T-helper 2 cell treated with Interferon-gamma antibody and Interleukin-4, amounts not matched to agents 100 ng/mL and 5 ng/mL, for 36 hours (primary cell): ENCODE measurements around the gene TNFRSF6B. TPM values are rescaled to one million over a fixed set of nuclear protein-coding genes. Genes with fewer than 3 reads are reported as not detected.
"Not testable (repeated sequence)": the region's sequence is repeated elsewhere in the genome, so short reads cannot be mapped to it uniquely, and the experiment has no call there.

ENCODE experiments used
- intact Hi-C: fragments of 100-400 bp; cut with micrococcal nuclease; formaldehyde crosslinking; loops from one replicate; pipeline ENCODE4 v1.15.1; 2023
- total RNA-seq: library from RNA; stranded (reverse); gene quantifications from 2 replicates; pipeline ENCODE4 v1.2.3, GENCODE V29; 2022

The TNFRSF6B gene, protein sequence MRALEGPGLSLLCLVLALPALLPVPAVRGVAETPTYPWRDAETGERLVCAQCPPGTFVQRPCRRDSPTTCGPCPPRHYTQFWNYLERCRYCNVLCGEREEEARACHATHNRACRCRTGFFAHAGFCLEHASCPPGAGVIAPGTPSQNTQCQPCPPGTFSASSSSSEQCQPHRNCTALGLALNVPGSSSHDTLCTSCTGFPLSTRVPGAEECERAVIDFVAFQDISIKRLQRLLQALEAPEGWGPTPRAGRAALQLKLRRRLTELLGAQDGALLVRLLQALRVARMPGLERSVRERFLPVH
- not detected in 2 replicates for total RNA-seq

DNA sequence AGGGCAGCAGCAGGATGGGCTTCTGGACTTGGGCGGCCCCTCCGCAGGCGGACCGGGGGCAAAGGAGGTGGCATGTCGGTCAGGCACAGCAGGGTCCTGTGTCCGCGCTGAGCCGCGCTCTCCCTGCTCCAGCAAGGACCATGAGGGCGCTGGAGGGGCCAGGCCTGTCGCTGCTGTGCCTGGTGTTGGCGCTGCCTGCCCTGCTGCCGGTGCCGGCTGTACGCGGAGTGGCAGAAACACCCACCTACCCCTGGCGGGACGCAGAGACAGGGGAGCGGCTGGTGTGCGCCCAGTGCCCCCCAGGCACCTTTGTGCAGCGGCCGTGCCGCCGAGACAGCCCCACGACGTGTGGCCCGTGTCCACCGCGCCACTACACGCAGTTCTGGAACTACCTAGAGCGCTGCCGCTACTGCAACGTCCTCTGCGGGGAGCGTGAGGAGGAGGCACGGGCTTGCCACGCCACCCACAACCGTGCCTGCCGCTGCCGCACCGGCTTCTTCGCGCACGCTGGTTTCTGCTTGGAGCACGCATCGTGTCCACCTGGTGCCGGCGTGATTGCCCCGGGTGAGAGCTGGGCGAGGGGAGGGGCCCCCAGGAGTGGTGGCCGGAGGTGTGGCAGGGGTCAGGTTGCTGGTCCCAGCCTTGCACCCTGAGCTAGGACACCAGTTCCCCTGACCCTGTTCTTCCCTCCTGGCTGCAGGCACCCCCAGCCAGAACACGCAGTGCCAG is at the start of gene TNFRSF6B:
Gene TNFRSF6B (plus strand): TSS at position 25 of the 729 bp plus-strand sequence. CDS start 116 bp downstream, at position 141.
- intact Hi-C loops: no loop called here

DNA sequence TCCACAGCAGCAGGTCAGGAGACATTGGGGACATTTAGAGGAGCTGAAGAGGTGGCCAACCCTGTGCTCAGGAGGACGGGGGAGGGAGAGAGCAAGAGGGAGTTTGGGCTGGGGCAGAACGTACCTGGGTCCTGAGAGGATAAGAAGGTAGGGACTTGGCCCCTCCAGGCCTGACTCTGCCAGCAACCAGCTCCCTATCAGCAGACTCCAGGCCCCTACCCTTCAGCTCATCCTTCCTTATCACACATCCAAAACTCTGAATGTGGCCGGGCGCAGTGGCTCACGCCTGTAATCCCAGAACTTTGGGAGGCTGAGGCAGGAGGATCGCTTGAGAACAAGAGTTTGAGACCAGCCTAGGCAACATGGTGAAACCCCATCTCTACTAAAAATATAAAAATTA is 48.3 kb upstream of the TNFRSF6B start:
- intact Hi-C loops: no loop called here

DNA sequence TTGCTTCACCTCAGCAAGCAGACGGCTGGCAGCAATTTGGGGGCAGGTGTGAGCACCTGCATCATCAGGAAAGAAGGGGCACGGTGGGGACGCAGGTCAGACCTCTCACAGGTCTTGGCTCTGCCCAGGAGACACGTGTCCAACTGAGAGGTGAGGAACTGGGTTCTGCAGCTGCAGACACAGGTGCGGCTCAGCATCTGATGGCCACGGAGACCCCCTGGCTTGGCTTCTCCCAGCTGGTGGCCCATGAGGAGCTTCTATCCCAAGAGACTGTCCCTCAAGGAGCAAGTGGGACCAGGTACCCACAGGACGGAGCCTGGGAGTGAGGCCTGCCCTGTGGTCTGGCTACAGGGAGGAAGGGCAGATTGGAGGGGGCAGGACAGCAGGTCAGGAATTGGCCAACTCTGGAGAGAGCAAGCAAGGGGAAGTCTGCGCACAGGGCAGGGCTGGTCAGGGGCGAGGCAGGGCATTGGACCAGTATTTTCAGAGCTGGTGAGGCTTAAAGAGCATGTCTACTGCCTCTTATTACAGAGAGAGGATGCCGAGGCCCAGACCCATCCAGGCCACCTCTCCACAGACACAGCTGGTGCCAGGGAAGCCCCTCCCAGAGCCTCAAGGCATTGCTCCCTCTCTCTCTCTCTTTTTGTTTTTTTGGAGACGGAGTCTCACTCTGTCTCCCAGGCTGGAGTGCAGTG is 47.4 kb upstream of the TNFRSF6B start:
- intact Hi-C loops: no loop called here

DNA sequence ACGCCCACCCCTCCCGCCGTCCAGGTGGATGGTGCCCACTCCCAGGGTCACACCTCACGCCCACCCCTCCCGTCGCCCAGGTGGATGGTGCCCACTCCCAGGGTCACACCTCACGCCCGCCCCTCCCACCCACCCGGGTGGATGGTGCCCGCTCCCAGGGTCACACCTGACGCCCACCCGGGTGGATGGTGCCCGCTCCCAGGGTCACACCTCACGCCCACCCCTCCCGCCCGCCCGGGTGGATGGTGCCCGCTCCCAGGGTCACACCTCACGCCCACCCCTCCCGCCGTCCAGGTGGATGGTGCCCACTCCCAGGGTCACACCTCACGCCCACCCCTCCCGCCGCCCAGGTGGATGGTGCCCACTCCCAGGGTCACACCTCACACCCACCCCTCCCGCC is 46.0 kb upstream of the TNFRSF6B start:
- intact Hi-C loops: loop anchor here (5.0 to 10.0 kb wide), 4 partner anchors 68 to 414 kb away; partner anchors contain the start of genes ABHD16B, SAMD10, TCEA2 and TPD52L2

DNA sequence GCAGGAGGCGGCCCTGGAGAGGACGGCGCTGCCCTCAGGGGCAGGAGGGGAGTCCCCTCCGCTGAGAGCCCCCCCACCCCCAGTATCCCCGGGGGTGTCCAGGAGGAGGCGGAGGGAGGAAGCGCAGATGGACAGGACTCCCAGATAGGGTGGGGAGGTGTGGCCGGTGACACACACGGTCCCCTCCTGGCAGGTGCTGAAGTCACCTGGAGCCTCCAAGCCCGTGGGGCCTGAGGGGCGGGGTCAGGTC is 44.6 kb upstream of the TNFRSF6B start:
- intact Hi-C loops: loop anchor here (5.0 to 10.0 kb wide), 4 partner anchors 70 to 413 kb away; partner anchors contain the start of genes ABHD16B, SAMD10, TCEA2 and TPD52L2

DNA sequence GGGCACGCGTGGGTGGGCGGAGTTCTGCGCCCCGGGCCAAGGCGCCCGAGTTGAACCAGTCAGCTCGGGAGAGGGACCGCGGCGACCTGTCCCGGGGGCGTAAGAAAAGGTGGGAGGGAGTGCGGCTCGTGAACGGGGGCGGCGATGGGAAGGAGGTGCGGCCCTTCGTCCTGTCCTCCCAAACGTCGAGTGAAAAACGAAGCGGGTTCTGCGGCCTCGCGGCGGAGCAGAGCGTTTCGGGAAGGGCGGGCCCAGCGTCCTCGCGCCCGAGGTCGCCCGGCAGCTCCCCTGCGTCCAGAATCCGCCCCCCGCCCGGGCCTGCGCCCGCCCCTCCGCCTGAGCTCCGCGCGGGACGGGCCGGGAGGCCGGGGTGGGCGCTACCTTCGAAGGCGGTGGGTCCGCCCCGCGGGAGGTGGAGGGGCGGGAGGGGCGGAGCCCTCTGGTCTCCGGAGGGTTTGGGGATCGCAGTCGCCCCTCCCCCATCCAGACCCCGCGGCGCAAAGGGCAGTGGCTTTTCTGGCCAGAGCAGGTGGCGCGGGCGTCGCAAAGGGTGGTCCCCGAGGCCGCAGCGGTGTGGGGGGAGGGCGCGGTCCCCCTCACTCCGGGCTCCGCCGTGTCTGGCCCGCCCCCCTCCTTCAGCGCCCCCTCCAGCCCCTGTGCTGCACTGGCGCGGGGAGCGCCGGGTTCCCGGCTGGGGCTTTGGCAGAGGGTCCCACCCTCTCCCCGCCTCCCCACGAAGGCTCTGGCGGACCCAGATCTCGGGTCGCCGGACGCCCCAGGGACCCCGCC is 44.1 kb upstream of the TNFRSF6B start:
- intact Hi-C loops: loop anchor here (5.0 to 10.0 kb wide), 4 partner anchors 70 to 412 kb away; partner anchors contain the start of genes ABHD16B, SAMD10, TCEA2 and TPD52L2

DNA sequence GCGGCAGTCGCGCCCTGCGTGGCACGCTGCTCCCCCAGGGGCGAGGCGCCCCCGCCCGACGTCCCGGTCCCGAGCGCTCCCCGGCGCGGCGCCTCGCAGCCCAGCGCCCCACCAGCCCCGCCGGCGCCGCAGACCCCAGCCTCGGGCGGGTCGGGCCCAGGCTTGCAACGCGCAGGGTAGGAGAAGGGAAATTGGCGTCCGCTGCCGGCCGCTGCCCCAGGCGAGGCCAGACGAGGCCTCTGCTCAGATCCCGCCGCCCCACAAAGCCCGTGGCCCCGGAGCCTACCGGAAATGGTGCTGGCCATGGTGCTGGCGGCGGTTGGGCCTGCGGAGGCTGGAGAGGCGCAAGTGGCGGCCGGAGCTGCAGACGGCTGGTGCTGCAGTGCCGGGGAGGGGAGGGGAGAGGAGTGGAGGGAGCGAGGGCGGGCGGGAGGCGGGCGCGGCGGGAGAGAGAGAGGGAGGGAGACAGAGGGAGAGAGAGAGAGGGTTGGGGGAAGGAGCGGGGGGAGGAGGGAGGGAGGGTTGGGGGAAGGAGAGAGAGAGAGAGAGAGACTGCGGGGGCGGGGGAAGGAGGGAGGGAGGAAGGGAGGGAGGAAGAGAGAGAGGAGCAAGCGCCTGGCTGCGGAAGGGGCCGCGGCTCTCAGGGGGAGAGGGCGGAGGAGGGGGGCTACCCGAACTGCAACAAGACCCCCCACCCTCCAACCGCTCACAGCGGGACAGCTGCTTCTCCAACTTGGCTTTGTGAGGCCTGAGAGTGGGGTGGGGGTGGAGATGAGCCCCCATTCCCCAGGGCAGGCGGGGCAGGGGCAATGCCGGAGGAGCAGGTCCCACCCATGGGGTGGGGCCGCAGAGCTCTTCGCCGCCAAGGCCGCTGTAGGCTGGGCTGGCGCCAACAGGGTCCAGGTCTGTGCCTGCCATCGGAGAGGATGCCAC is 43.1 kb upstream of the TNFRSF6B start, which contains the start of gene STMN3:
Gene STMN3 (minus strand): TSS at position 384 of the 933 bp plus-strand sequence. CDS start 79 bp downstream, at position 305.
- intact Hi-C loops: loop anchor here (5.0 to 10.0 kb wide), 4 partner anchors 71 to 411 kb away; partner anchors contain the start of genes ABHD16B, SAMD10, TCEA2 and TPD52L2

DNA sequence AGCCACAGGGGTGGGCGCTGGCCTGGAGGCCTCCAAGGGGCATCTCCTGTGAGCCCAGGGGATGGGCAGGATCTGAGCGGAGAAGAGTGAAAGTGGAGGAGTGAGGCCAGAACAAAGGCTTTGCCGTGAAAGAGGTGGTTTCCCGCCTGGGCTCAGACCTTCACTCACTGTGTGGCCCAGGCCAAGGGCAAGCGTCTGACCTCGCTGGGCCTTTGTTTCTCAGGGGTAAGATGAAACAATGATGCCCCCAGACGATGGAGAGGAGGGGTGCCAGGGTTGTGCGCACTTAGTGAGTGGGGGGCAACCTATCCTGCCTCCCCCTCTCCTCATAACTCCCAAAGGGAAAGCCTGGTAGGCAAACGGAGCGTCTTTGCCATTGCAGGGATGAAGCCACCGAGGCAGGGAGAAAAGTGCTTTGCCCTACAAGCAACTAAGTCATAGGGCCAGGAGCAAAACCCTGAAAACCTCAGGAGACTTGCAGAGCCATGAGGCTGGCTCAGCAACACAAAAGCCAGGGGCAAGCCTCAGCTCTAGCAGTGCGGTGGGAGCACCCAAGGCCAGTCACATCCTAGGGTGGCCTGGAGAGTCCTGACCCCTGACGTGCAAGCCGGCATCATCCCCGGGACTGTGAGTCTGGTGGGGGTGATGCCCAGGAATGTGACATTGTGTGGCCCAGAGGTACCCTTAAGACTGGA is 42.3 kb upstream of the TNFRSF6B start:
- intact Hi-C loops: loop anchor here (5.0 to 10.0 kb wide), 4 partner anchors 72 to 411 kb away; partner anchors contain the start of genes ABHD16B, SAMD10, TCEA2 and TPD52L2

DNA sequence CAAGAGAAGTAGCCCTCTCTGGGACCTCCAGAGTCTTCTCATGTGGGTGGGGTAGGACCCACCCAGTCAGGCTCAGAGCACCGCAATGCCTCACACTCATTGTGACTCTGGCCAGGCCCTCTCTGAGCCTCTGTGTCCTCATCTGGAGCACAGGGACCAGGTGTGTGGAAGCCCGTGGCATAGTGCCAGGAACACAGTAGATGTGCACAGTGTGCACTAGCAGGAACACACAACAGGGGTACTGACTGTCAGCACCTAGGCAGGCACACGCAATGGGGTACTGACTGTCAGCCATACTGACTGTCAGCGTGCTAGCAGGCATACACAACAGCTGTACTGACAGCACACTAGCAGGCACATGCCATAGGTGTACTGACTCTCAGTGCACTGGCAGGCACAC is 41.2 kb upstream of the TNFRSF6B start:
- intact Hi-C loops: loop anchor here (10.0 kb wide), 3 partner anchors 210 to 410 kb away; partner anchors contain the start of genes ABHD16B, SAMD10, TCEA2 and TPD52L2

DNA sequence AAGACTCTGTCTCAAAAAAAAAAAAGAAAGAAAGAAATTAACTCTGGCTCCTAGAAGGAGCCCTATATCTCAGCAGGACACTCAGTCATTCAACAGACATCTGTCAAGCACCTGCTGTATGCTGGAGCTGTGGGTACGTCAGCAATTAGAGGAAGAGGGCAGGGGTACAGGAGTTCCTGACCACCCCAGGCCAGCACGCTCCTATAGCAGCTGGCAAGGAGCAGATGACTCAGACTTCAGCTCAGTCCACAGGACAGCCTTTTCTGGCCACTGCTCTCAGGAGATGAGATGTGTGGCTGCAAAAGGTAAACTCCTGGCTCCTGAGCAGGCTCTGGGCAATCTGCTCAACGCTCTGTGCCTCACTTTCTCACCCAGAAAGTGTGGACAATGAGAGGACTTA is 40.0 kb upstream of the TNFRSF6B start:
- intact Hi-C loops: loop anchor here (10.0 kb wide), 3 partner anchors 208 to 408 kb away; partner anchors contain the start of genes ABHD16B, SAMD10, TCEA2 and TPD52L2

DNA sequence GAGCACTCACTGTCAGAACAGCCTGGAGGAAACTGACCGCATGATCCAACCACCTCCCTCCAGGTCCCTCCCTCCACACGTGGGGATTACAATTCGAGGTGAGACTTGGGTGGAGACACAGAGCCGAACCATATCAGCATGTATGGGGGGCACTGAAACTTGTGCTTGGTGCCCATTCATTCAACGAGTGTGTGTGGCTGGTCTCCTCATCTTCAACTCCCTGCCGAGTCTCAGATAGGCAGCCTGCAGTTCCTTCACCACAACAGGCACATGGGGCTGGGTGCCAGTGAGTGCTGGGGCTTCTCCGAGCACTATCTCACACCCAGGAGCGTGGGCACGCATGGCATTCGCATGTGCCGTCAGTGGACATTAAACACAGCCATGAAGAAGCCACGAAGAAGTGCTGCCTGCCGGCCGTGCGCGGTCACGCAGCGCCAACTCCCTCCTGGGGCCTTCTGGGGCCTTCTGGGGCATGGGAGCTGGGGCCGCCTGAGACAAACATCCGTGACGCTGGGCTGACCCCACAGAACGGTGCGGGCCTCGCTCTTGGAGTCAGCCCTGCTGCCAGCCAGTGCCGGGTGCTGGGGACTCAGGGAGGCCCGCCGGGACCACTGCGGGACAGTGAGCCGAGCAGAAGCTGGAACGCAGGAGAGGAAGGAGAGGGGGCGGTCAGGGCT is 39.1 kb upstream of the TNFRSF6B start:
- intact Hi-C loops: loop anchor here (10.0 kb wide), 3 partner anchors 207 to 407 kb away; partner anchors contain the start of genes ABHD16B, SAMD10, TCEA2 and TPD52L2

DNA sequence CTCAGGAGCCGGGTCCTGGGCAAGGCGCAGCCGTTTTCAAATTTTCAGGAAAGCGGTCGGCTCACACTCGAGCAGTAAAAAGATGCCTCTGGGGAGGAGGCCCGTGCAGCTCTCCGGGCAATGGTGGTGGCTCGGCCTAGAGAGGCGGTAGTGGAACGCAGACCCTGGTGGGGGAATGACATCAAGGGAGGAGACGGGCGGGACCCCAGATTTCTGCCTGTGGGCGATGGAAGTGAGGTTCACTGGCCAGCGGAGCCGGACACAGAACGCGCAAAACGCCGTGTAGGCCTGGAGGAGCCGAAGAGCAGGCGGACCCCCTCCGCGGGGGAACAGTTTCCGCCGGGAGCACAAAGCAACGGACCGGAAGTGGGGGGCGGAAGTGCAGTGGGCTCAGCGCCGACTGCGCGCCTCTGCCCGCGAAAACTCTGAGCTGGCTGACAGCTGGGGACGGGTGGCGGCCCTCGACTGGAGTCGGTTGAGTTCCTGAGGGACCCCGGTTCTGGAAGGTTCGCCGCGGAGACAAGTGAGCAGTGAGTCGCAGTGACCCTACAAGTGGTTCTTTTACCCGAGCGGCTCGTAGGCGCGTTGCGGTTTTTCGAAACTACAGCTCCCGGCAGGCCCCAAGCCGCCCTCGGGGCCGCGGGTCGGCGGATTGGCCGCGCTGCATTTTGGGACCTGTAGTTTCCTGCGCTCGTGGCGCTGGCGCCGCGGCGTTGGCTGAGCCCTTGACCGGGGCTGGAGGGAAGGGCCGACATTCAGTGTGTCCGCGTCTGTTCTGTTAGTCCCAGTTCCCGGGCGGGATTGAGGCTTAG is 38.3 kb upstream of the TNFRSF6B start, which contains the start of gene RTEL1:
Gene RTEL1 (plus strand): TSS at position 376 of the 812 bp plus-strand sequence. CDS start 1,091 bp downstream, outside the sequence.
- intact Hi-C loops: loop anchor here (1.0 to 10.0 kb wide), 5 partner anchors 31 to 407 kb away; partner anchors contain the start of genes ABHD16B, ARFRP1, GMEB2 and SAMD10

DNA sequence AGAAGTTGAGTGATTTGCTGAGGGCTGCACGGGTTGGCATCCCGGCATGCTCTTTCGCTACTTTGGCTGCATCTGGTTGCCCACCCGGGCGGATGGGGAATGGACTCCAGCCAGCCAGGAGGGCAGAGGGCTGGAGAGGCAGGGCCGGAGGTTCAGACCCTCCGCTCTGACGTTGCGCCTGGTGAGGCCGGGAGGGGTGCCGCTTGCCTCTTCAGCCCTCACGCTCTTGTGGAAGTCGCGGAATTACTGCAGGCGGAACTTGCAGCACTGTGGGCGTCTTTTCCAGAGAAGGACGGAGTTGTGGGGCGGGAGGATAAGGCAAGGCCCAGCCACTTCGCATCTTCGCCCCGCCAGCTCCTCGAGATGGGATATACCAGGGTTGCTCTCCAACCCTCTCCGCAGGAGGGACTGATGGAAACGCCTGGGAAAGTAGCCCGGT is 37.7 kb upstream of the TNFRSF6B start:
- intact Hi-C loops: loop anchor here (1.0 to 10.0 kb wide), 5 partner anchors 31 to 406 kb away; partner anchors contain the start of genes ABHD16B, ARFRP1, GMEB2 and SAMD10

DNA sequence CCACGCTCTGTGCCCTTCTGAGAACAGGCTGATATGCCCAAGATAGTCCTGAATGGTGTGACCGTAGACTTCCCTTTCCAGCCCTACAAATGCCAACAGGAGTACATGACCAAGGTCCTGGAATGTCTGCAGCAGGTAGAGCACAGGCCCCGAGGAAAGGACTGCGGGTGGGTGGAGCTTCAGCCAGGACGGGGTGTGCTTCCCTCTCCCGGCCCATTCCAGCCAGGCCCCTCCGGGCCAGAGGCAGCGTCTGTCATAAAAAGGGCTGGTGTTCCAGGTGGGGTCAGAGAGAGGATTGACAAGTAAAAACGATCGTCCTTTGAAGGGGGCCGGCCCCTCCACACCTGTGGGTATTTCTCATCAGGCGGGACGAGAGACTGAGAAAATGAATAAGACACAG is 37.1 kb upstream of the TNFRSF6B start:
- intact Hi-C loops: loop anchor here (10.0 kb wide), 3 partner anchors 205 to 405 kb away; partner anchors contain the start of genes ABHD16B, SAMD10, TCEA2 and TPD52L2

DNA sequence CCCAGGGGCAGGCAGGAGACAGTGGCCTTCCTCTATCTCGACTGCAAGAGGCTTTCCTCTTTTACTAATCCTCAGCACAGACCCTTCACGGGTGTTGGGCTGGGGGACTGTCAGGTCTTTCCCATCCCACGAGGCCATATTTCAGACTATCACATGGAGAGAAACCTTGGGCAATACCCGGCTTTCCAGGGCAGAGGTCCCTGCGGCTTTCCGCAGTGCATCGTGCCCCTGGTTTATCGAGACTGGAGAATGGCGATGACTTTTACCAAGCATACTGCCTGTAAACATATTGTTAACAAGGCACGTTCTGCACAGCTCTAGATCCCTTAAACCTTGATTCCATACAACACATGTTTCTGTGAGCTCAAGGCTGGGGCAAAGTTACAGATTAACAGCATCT is 36.3 kb upstream of the TNFRSF6B start:
- intact Hi-C loops: not testable (repeated sequence)

DNA sequence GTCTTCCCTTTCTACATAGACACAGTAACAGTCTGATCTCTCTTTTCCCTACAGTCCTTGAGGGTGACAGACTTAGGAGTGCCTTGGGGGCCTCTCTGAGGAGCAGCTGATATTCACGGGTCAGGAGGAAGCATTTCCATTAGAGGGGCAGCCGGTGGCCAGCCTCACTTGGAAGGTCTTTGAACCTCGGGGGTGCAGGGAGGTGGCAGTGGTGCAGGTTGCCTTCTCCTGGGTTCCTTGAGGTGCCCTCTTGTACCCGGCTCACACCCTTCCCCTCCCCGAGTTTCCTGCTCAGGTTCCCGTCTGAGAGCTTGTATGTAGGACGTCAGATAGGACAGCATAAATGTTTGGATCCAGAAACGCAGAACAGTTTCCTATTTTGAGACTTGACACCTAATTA is 35.8 kb upstream of the TNFRSF6B start:
- intact Hi-C loops: no loop called here

DNA sequence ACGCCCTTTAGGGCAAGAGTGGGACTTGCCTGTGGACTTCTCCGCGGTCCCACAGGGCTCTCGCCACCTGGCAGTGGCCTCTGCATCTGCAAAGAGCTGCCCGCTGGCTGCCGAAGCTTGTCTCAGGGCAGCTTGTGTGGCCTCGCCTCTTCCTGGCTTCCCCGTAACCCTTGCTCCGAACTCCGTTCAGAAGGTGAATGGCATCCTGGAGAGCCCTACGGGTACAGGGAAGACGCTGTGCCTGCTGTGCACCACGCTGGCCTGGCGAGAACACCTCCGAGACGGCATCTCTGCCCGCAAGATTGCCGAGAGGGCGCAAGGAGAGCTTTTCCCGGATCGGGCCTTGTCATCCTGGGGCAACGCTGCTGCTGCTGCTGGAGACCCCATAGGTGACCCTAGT is 35.3 kb upstream of the TNFRSF6B start:
- intact Hi-C loops: no loop called here
